WTC11 (cell line): ENCODE results near the gene RFC5.

Experiments
- ATF2 ChIP-seq: sonication (generic); formaldehyde crosslinking; IDR thresholded peaks from 2 replicates; pipeline ENCODE4 v1.8.1; 2022; ENCODE audit warnings: low read depth, missing genetic modification reagents, borderline replicate concordance
- CTCF ChIP-seq: fragments of 200-600 bp; IDR thresholded peaks from 2 replicates; pipeline ENCODE4 v1.8.0; 2022; ENCODE audit warnings: antibody characterized with exemption
- NR1H2 ChIP-seq: sonication (generic); formaldehyde crosslinking; IDR thresholded peaks from 2 replicates; pipeline ENCODE4 v1.9.0; 2021; ENCODE audit warnings: mild to moderate bottlenecking, moderate library complexity, missing genetic modification reagents
- SP1 ChIP-seq: sonication (generic); formaldehyde crosslinking; conservative IDR thresholded peaks from 2 replicates; pipeline ENCODE4 v1.8.1; 2022; ENCODE audit warnings: missing genetic modification reagents
- TF ChIP-seq, protein P1 (sequence below): sonication (generic); formaldehyde crosslinking; IDR thresholded peaks from 2 replicates; pipeline ENCODE4 v1.8.1; 2023; ENCODE audit warnings: mild to moderate bottlenecking, missing genetic modification reagents, moderate library complexity
- TF ChIP-seq, protein P2 (sequence below): sonication (generic); formaldehyde crosslinking; IDR thresholded peaks from 2 replicates; pipeline ENCODE4 v1.8.1; 2022; ENCODE audit warnings: mild to moderate bottlenecking, missing genetic modification reagents, moderate library complexity, borderline replicate concordance

- no peak for TF ChIP-seq ATF2 (CRISPR knock-in tag)
- TF ChIP-seq, protein P1, sequence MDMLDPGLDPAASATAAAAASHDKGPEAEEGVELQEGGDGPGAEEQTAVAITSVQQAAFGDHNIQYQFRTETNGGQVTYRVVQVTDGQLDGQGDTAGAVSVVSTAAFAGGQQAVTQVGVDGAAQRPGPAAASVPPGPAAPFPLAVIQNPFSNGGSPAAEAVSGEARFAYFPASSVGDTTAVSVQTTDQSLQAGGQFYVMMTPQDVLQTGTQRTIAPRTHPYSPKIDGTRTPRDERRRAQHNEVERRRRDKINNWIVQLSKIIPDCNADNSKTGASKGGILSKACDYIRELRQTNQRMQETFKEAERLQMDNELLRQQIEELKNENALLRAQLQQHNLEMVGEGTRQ (CRISPR knock-in tag), result no peak
- TF ChIP-seq CTCF, result no peak
- TF ChIP-seq NR1H2 (CRISPR knock-in tag), result no peak
- TF ChIP-seq, protein P2, sequence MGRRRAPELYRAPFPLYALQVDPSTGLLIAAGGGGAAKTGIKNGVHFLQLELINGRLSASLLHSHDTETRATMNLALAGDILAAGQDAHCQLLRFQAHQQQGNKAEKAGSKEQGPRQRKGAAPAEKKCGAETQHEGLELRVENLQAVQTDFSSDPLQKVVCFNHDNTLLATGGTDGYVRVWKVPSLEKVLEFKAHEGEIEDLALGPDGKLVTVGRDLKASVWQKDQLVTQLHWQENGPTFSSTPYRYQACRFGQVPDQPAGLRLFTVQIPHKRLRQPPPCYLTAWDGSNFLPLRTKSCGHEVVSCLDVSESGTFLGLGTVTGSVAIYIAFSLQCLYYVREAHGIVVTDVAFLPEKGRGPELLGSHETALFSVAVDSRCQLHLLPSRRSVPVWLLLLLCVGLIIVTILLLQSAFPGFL (CRISPR knock-in tag), result no peak
- no peak for TF ChIP-seq SP1 (CRISPR knock-in tag)
Measured at GRCh38 chr12:118063576-118064391, 47.3 kb downstream of the RFC5 start.
